Astrocyte (in vitro differentiated cells and primary cell): ENCODE measurements around the gene SEPTIN3. TPM values are rescaled to one million over a fixed set of nuclear protein-coding genes. Genes with fewer than 3 reads are reported as not detected.

Source experiments
- DNase-seq: peaks from one replicate; pipeline ENCODE4 v3.0.0-alpha.2; 2010; ENCODE audit warnings: low read depth
- FAIRE-seq: peaks from 2 replicates; lab custom pipeline; 2011; peaks lifted over from hg19 to GRCh38; lab: Jason Lieb, UNC
- H2AFZ ChIP-seq: 2 replicates; pipeline ENCODE4 v1.6.0; 2012; ENCODE audit warnings: low read depth, low read length, inconsistent platforms
- H3K27ac ChIP-seq: 2 replicates; pipeline ENCODE4 v1.5.1; 2011; ENCODE audit warnings: low read depth, low read length, inconsistent platforms
- H3K27me3 ChIP-seq: 2 replicates; pipeline ENCODE4 v1.6.0; 2011; ENCODE audit warnings: low read length, inconsistent platforms; ENCODE audit not compliant: insufficient read depth
- H3K36me3 ChIP-seq: 2 replicates; pipeline ENCODE4 v1.5.1; 2011; ENCODE audit warnings: low read length, inconsistent platforms; ENCODE audit not compliant: insufficient read depth
- H3K4me1 ChIP-seq: 2 replicates; pipeline ENCODE4 v1.5.1; 2011; ENCODE audit warnings: low read length, inconsistent platforms; ENCODE audit not compliant: insufficient read depth
- H3K4me2 ChIP-seq: 2 replicates; pipeline ENCODE4 v1.6.0; 2012; ENCODE audit warnings: low read length, inconsistent platforms
- H3K4me3 ChIP-seq: 2 replicates; pipeline ENCODE4 v1.5.1; 2011; ENCODE audit warnings: low read depth, mild to moderate bottlenecking, low read length, inconsistent platforms; ENCODE audit not compliant: insufficient read depth
- H3K79me2 ChIP-seq: 2 replicates; pipeline ENCODE4 v1.6.0; 2012; ENCODE audit warnings: mild to moderate bottlenecking, low read length, inconsistent platforms; ENCODE audit not compliant: insufficient read depth
- H3K9ac ChIP-seq: 2 replicates; pipeline ENCODE4 v1.6.0; 2012; ENCODE audit warnings: mild to moderate bottlenecking, low read length, inconsistent platforms
- H3K9me3 ChIP-seq: 2 replicates; pipeline ENCODE4 v1.5.1; 2012; ENCODE audit warnings: low read depth, mild to moderate bottlenecking, low read length, inconsistent platforms; ENCODE audit not compliant: insufficient read depth
- H4K20me1 ChIP-seq: 2 replicates; pipeline ENCODE4 v1.6.0; 2012; ENCODE audit warnings: low read length, inconsistent platforms; ENCODE audit not compliant: insufficient read depth
- H3K27ac Mint-ChIP-seq: one replicate; pipeline ENCODE4 v1.8.0; 2021; ENCODE audit warnings: mild to moderate bottlenecking, mixed read lengths; ENCODE audit not compliant: unreplicated experiment
- H3K27me3 Mint-ChIP-seq: one replicate; pipeline ENCODE4 v1.8.0; 2021; ENCODE audit warnings: low read depth, mixed read lengths; ENCODE audit not compliant: unreplicated experiment
- H3K36me3 Mint-ChIP-seq: one replicate; pipeline ENCODE4 v1.8.0; 2021; ENCODE audit warnings: low read depth, mixed read lengths; ENCODE audit not compliant: unreplicated experiment
- H3K4me1 Mint-ChIP-seq: one replicate; pipeline ENCODE4 v1.8.0; 2021; ENCODE audit warnings: low read depth, mixed read lengths; ENCODE audit not compliant: unreplicated experiment
- H3K4me3 Mint-ChIP-seq: one replicate; pipeline ENCODE4 v1.8.0; 2021; ENCODE audit warnings: mild to moderate bottlenecking, moderate library complexity, mixed read lengths; ENCODE audit not compliant: unreplicated experiment
- H3K9me3 Mint-ChIP-seq: one replicate; pipeline ENCODE4 v1.8.0; 2021; ENCODE audit warnings: mild to moderate bottlenecking, mixed read lengths; ENCODE audit not compliant: unreplicated experiment
- CTCF ChIP-seq: IDR thresholded peaks from 2 replicates; pipeline ENCODE4 v1.5.1; 2011; ENCODE audit warnings: low read depth, mild to moderate bottlenecking, inconsistent platforms, low read length, moderate library complexity; ENCODE audit not compliant: insufficient read depth
- EZH2 ChIP-seq: IDR thresholded peaks from 2 replicates; pipeline ENCODE4 v1.6.1; 2012; ENCODE audit warnings: mild to moderate bottlenecking, low read length, inconsistent platforms; ENCODE audit not compliant: insufficient read depth
- total RNA-seq: library from RNA; stranded (reverse); gene quantifications from 2 replicates; pipeline ENCODE4 v1.2.1, GENCODE V29; 2021

SEPTIN3 gene
- total RNA-seq, 1 donor from 2014 or later, result 0.52 TPM

GRCh38 chr22:41970601-41971000, 1.4 kb downstream of the SEPTIN3 start:
- peaks cover 4% of the 10 kb centered on the region for H3K9me3 Mint-ChIP-seq
- no peak for DNase-seq
- H3K27ac Mint-ChIP-seq, result no peak overlapping the region

GRCh38 chr22:41971431-41971830, 2.2 kb downstream of the SEPTIN3 start:
- Histone ChIP-seq H3K27me3 (peaks cover 24% of the 10 kb centered on the region), H3K27ac (no peak overlapping the region), H3K4me2 (no peak overlapping the region), H3K4me1 (peaks cover 6% of the 10 kb centered on the region), H3K9ac (no peak overlapping the region), H2AFZ (no peak overlapping the region), H3K79me2 (no peaks in the 10 kb centered on the region), H3K4me3 (no peak overlapping the region), H3K36me3 (no peaks in the 10 kb centered on the region), H3K9me3 (no peaks in the 10 kb centered on the region), H4K20me1 (no peaks in the 10 kb centered on the region)
- no peak overlapping the region for H3K4me3 Mint-ChIP-seq
- FAIRE-seq (no peak), DNase-seq (no peak)
- H3K27ac Mint-ChIP-seq, result no peak overlapping the region
- peaks cover 46% of the 10 kb centered on the region for H3K27me3 Mint-ChIP-seq
- peaks cover 4% of the 10 kb centered on the region for H3K9me3 Mint-ChIP-seq
- TF ChIP-seq CTCF (no peak), EZH2 (no peak)
- peaks cover 8% of the 10 kb centered on the region for H3K4me1 Mint-ChIP-seq
- no peaks in the 10 kb centered on the region for H3K36me3 Mint-ChIP-seq

More at GRCh38 chr22:41970601-41971000, 1.4 kb downstream of the SEPTIN3 start:
- FAIRE-seq, result no peak
- no peak overlapping the region for H2AFZ ChIP-seq
- H3K4me2 ChIP-seq, result no peak overlapping the region
- peaks cover 16% of the 10 kb centered on the region for H3K27me3 ChIP-seq
- H3K4me1 ChIP-seq, result peaks cover 3% of the 10 kb centered on the region
- H4K20me1 ChIP-seq, result no peaks in the 10 kb centered on the region
- no peaks in the 10 kb centered on the region for H3K9me3 ChIP-seq
- H3K27ac ChIP-seq, result no peak overlapping the region
- H3K36me3 Mint-ChIP-seq, result no peaks in the 10 kb centered on the region
- peaks cover 7% of the 10 kb centered on the region for H3K4me1 Mint-ChIP-seq
- no peak overlapping the region for H3K4me3 Mint-ChIP-seq
- H3K9ac ChIP-seq, result no peak overlapping the region
- H3K27me3 Mint-ChIP-seq, result peaks cover 38% of the 10 kb centered on the region
- TF ChIP-seq EZH2, result no peak
- no peak for TF ChIP-seq CTCF
- no peaks in the 10 kb centered on the region for H3K36me3 ChIP-seq
- H3K4me3 ChIP-seq, result no peak overlapping the region
- no peaks in the 10 kb centered on the region for H3K79me2 ChIP-seq

GRCh38 chr22:41974691-41975290, 5.5 kb downstream of the SEPTIN3 start:
- Histone ChIP-seq H3K9me3 (no peaks in the 10 kb centered on the region), H3K4me1 (peaks cover 4% of the 10 kb centered on the region), H3K36me3 (no peaks in the 10 kb centered on the region), H3K27ac (no peak overlapping the region), H3K9ac (no peak overlapping the region), H3K4me2 (no peak overlapping the region), H4K20me1 (no peaks in the 10 kb centered on the region), H3K79me2 (no peaks in the 10 kb centered on the region), H3K27me3 (peaks cover 39% of the 10 kb centered on the region), H3K4me3 (no peak overlapping the region), H2AFZ (no peak overlapping the region)
- Mint-ChIP-seq H3K27ac (no peak overlapping the region), H3K9me3 (peaks cover 4% of the 10 kb centered on the region), H3K27me3 (peaks cover 71% of the 10 kb centered on the region), H3K4me1 (peaks cover 3% of the 10 kb centered on the region), H3K36me3 (no peaks in the 10 kb centered on the region), H3K4me3 (no peak overlapping the region)
- FAIRE-seq (no peak), DNase-seq (no peak)
- TF ChIP-seq CTCF (no peak), EZH2 (no peak)
